Panc1 (cell line): ENCODE data around the gene GALC. TPM values are rescaled to one million over a fixed set of nuclear protein-coding genes. Genes with fewer than 3 reads are reported as not detected.

Source experiments
- ATAC-seq: fragments of 200-7000 bp; cut with Tn5 transposase; 2 replicates; pipeline ENCODE4 v1.9.1; 2020; ENCODE audit warnings: mild to moderate bottlenecking, moderate library complexity
- BruUV-seq: library from RNA; stranded (reverse); fragments of 400-500 nt; replicated peaks from 2 replicates; lab custom pipeline; 2021; lab: Mats Ljungman, UMichigan
- CTCF ChIA-PET: fragments of 300-600 bp; sonication (Branson Sonifier 250); formaldehyde crosslinking; loops from one replicate; lab custom pipeline; 2022; ENCODE audit warnings: antibody characterized with exemption; lab: Charles Lee
- POLR2A ChIA-PET: fragments of 300-600 bp; sonication (Branson Sonifier 250); formaldehyde crosslinking; loops from one replicate; lab custom pipeline; 2022; ENCODE audit warnings: antibody characterized with exemption; lab: Charles Lee
- DNase-seq: peaks from one replicate; pipeline ENCODE4 v3.0.0-alpha.2; 2010; ENCODE audit warnings: low read depth, low spot score
- H3K27ac ChIP-seq: 2 replicates; pipeline ENCODE4 v1.5.1; 2011; ENCODE audit warnings: mild to moderate bottlenecking, low read length, inconsistent platforms
- H3K27me3 ChIP-seq: fragments of 200-500 bp; sonication (Bioruptor generic); 2 replicates; pipeline ENCODE4 v1.6.0; 2014; ENCODE audit warnings: low read length, inconsistent platforms; ENCODE audit not compliant: control insufficient read depth, insufficient read depth
- H3K36me3 ChIP-seq: fragments of 200-500 bp; sonication (Bioruptor generic); 2 replicates; pipeline ENCODE4 v1.5.1; 2014; ENCODE audit warnings: inconsistent platforms, mild to moderate bottlenecking, low read length, moderate library complexity; ENCODE audit not compliant: control insufficient read depth, insufficient read depth
- H3K4me1 ChIP-seq: 2 replicates; pipeline ENCODE4 v1.5.1; 2011; ENCODE audit warnings: inconsistent platforms, mild to moderate bottlenecking, low read length, moderate library complexity; ENCODE audit not compliant: control insufficient read depth, insufficient read depth
- H3K4me3 ChIP-seq, 2 experiments: 2 replicates each; pipeline ENCODE4 v1.5.1; 2011 to 2012; ENCODE audit warnings: low read depth in 2 of 2, low read length in 2 of 2, mild to moderate bottlenecking in 2 of 2, inconsistent platforms in 1 of 2, moderate library complexity in 1 of 2
- H3K9me3 ChIP-seq: fragments of 200-500 bp; sonication (Bioruptor generic); 2 replicates; pipeline ENCODE4 v1.5.1; 2014; ENCODE audit warnings: low read depth, mild to moderate bottlenecking, inconsistent platforms, low read length, moderate library complexity; ENCODE audit not compliant: control insufficient read depth, insufficient read depth
- POLR2AphosphoS5 ChIP-seq: IDR thresholded peaks from 2 replicates; pipeline ENCODE4 v1.6.1; 2012; ENCODE audit warnings: mild to moderate bottlenecking, low read depth, low read length, moderate library complexity
- SIN3A ChIP-seq: IDR thresholded peaks from 2 replicates; pipeline ENCODE4 v1.6.1; 2012; ENCODE audit warnings: low read depth, mild to moderate bottlenecking, low read length, moderate library complexity, borderline replicate concordance; ENCODE audit not compliant: insufficient read depth
- TCF7L2 ChIP-seq: IDR thresholded peaks from 2 replicates; pipeline ENCODE4 v1.6.1; 2011; ENCODE audit warnings: mild to moderate bottlenecking, low read depth, low read length, inconsistent platforms
- in situ Hi-C: cut with HindIII; loops from 2 replicates; pipeline ENCODE4 v1.10.0; 2016; ENCODE audit warnings: low sequenced_read_pairs, low pct_unique_long_range_greater_than_20kb
- intact Hi-C: fragments of 100-400 bp; cut with micrococcal nuclease; formaldehyde crosslinking; loops from one replicate; pipeline ENCODE4 v1.10.0; 2022; ENCODE audit not compliant: unreplicated experiment
- total RNA-seq: library from RNA; stranded (reverse); gene quantifications from one replicate; pipeline ENCODE4 v1.2.1, GENCODE V29; 2021; ENCODE audit not compliant: unreplicated experiment
- TF ChIP-seq, protein P1 (sequence below), 2 experiments: IDR thresholded peaks; 2 replicates each; pipeline ENCODE4 v1.6.1; 2011 to 2012; ENCODE audit warnings: low read depth in 2 of 2, control low read depth in 1 of 2, low read length in 1 of 2, mild to moderate bottlenecking in 1 of 2, moderate library complexity in 1 of 2; ENCODE audit not compliant: insufficient read depth in 1 of 2
- TF ChIP-seq, protein P2 (sequence below): fragments of 450-650 bp; IDR thresholded peaks from 2 replicates; pipeline ENCODE4 v1.5.1; 2017; ENCODE audit warnings: mild to moderate bottlenecking

GALC gene
- total RNA-seq, 1 experiment from 2014 or later, result 9.7 TPM

GRCh38 chr14:88007608-88008007, 14.6 kb upstream of the GALC start:
- ChIA-PET POLR2A (no interaction called here), CTCF (no interaction called here)
- Histone ChIP-seq H3K27me3 (no peaks in the 10 kb centered on the region), H3K4me3 (no peak overlapping the region), H3K27ac (no peak overlapping the region), H3K4me1 (no peaks in the 10 kb centered on the region), H3K9me3 (no peaks in the 10 kb centered on the region), H3K36me3 (no peaks in the 10 kb centered on the region)
- in situ Hi-C loops, result no loop called here
- BruUV-seq, result no TSS peak
- ATAC-seq, result no peak
- intact Hi-C loops, result no loop called here
- DNase-seq, result no peak
- TF ChIP-seq TCF7L2 (no peak), SIN3A (no peak), POLR2AphosphoS5 (no peak)
- TF ChIP-seq, protein P1, sequence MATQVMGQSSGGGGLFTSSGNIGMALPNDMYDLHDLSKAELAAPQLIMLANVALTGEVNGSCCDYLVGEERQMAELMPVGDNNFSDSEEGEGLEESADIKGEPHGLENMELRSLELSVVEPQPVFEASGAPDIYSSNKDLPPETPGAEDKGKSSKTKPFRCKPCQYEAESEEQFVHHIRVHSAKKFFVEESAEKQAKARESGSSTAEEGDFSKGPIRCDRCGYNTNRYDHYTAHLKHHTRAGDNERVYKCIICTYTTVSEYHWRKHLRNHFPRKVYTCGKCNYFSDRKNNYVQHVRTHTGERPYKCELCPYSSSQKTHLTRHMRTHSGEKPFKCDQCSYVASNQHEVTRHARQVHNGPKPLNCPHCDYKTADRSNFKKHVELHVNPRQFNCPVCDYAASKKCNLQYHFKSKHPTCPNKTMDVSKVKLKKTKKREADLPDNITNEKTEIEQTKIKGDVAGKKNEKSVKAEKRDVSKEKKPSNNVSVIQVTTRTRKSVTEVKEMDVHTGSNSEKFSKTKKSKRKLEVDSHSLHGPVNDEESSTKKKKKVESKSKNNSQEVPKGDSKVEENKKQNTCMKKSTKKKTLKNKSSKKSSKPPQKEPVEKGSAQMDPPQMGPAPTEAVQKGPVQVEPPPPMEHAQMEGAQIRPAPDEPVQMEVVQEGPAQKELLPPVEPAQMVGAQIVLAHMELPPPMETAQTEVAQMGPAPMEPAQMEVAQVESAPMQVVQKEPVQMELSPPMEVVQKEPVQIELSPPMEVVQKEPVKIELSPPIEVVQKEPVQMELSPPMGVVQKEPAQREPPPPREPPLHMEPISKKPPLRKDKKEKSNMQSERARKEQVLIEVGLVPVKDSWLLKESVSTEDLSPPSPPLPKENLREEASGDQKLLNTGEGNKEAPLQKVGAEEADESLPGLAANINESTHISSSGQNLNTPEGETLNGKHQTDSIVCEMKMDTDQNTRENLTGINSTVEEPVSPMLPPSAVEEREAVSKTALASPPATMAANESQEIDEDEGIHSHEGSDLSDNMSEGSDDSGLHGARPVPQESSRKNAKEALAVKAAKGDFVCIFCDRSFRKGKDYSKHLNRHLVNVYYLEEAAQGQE (IDR thresholded peaks at IDR 0.05; ENCODE audit: insufficient read depth in 1 of 2, low read depth in 2 of 2, low read length in 1 of 2), result no peak
- TF ChIP-seq, protein P2, sequence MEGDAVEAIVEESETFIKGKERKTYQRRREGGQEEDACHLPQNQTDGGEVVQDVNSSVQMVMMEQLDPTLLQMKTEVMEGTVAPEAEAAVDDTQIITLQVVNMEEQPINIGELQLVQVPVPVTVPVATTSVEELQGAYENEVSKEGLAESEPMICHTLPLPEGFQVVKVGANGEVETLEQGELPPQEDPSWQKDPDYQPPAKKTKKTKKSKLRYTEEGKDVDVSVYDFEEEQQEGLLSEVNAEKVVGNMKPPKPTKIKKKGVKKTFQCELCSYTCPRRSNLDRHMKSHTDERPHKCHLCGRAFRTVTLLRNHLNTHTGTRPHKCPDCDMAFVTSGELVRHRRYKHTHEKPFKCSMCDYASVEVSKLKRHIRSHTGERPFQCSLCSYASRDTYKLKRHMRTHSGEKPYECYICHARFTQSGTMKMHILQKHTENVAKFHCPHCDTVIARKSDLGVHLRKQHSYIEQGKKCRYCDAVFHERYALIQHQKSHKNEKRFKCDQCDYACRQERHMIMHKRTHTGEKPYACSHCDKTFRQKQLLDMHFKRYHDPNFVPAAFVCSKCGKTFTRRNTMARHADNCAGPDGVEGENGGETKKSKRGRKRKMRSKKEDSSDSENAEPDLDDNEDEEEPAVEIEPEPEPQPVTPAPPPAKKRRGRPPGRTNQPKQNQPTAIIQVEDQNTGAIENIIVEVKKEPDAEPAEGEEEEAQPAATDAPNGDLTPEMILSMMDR, result no peak

DNA sequence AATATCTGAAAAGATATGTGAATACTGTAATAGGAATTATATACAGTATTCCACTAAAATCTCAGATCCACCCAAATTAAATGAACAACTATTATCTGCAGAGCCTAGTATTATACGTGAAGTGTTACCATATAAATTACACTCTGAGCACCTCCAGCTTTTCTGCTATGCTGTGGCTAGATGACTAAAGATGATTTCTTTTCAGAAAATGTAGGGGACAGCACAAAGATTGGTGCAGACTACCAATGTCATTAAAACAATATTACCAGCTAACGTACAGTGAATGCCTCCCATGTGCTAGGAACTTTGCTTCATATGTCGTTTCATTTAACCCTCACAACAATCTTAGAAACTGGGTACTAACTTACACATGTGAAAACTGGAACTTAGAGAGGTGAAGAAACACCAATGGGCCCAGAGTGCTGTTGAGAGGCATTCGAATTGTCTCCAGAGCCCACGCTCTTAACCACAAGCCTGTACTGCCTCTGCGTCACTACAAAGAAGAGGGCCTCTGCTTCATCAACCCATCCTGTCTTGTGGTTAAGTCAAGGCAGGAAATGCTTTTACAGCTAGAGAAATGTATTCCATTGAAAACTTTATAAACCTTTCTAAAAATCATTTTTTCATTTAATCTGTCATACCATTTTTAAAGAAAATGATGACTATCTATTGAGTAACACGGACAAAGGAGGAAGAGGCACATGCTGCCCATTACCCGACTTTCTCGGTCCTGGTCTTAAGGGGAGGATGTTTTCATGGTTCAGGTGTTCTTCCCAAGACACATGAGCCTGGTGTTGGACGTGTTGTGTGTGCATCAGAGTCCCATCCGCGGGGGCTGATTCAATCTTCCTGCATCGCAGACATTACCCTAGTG, 13.2 kb upstream of the GALC start:
- Histone ChIP-seq H3K9me3 (no peaks in the 10 kb centered on the region), H3K4me3 (no peak overlapping the region), H3K27ac (no peak overlapping the region), H3K27me3 (no peaks in the 10 kb centered on the region), H3K4me1 (no peaks in the 10 kb centered on the region), H3K36me3 (no peaks in the 10 kb centered on the region)
- no peak for ATAC-seq
- ChIA-PET CTCF (no interaction called here), POLR2A (no interaction called here)
- in situ Hi-C loops, result no loop called here
- BruUV-seq, result no TSS peak
- TF ChIP-seq TCF7L2 (no peak), SIN3A (no peak), POLR2AphosphoS5 (no peak)
- TF ChIP-seq, protein P1 (IDR thresholded peaks at IDR 0.05; ENCODE audit: insufficient read depth in 1 of 2, low read depth in 2 of 2, low read length in 1 of 2), result no peak
- TF ChIP-seq, protein P2, result no peak
- intact Hi-C loops, result no loop called here
- no peak for DNase-seq
